Activated CD8-positive, alpha-beta memory T cell treated with anti-CD3 and anti-CD28 coated beads, Interleukin-2, amount 50 U/mL, for 4 hours (primary cell): ENCODE results near the gene GTPBP2.
"Not testable (repeated sequence)": the region's sequence is repeated elsewhere in the genome, so short reads cannot be mapped to it uniquely, and the experiment has no call there.

Experiments used
- DNase-seq: peaks from one replicate; pipeline ENCODE4 v3.0.0-alpha.2; 2020

The GTPBP2 gene

GRCh38 chr6:43623880-43624785 lies 4.9 kb downstream of the GTPBP2 start:
- no peak for DNase-seq

GRCh38 chr6:43622541-43622940 lies 6.5 kb downstream of the GTPBP2 start:
- no peak for DNase-seq

GRCh38 chr6:43621836-43622180 lies 7.3 kb downstream of the GTPBP2 start:
- no peak for DNase-seq

GRCh38 chr6:43621078-43621835 lies 7.8 kb downstream of the GTPBP2 start:
- DNase-seq = no peak

GRCh38 chr6:43616725-43617472 lies 12.2 kb downstream of the GTPBP2 start:
- DNase-seq = no peak

- no peak for DNase-seq
These were observed 14.7 kb downstream of the GTPBP2 start for GRCh38 chr6:43614396-43614730.

- no peak for DNase-seq
These were observed 15.2 kb downstream of the GTPBP2 start for GRCh38 chr6:43613721-43614395.

- DNase-seq = no peak
These were observed 18.6 kb downstream of the GTPBP2 start for GRCh38 chr6:43610431-43610830.

GRCh38 chr6:43609402-43609801 lies 19.7 kb downstream of the GTPBP2 start:
- DNase-seq = no peak

- no peak for DNase-seq
These were observed 20.3 kb downstream of the GTPBP2 start for GRCh38 chr6:43608807-43609206.

GRCh38 chr6:43608310-43608763 lies 20.7 kb downstream of the GTPBP2 start:
- DNase-seq = peak; percentile 63

GRCh38 chr6:43606019-43606418 lies 23.0 kb downstream of the GTPBP2 start:
- no peak for DNase-seq

GRCh38 chr6:43604174-43604573 lies 24.9 kb downstream of the GTPBP2 start:
- no peak for DNase-seq

GRCh38 chr6:43600595-43600994 lies 28.5 kb downstream of the GTPBP2 start:
- no peak for DNase-seq

- DNase-seq = no peak
These were observed 35.1 kb downstream of the GTPBP2 start for GRCh38 chr6:43593938-43594337.

GRCh38 chr6:43589564-43589963 lies 39.5 kb downstream of the GTPBP2 start:
- not testable (repeated sequence) for DNase-seq

GRCh38 chr6:43588194-43588593 lies 40.9 kb downstream of the GTPBP2 start:
- no peak for DNase-seq

GRCh38 chr6:43584892-43585570 lies 44.0 kb downstream of the GTPBP2 start:
- DNase-seq = no peak

- no peak for DNase-seq
These were observed 46.2 kb downstream of the GTPBP2 start for GRCh38 chr6:43582911-43583310.

- DNase-seq = no peak
These were observed 49.9 kb downstream of the GTPBP2 start for GRCh38 chr6:43579171-43579570.

- no peak for DNase-seq
These were observed 50.3 kb downstream of the GTPBP2 start for GRCh38 chr6:43578748-43579147.
